Endothelial cell of umbilical vein (primary cell): ENCODE data around the gene PRPF18. TPM values are rescaled to one million over a fixed set of nuclear protein-coding genes. Genes with fewer than 3 reads are reported as not detected.

Source experiments
- BruUV-seq: library from RNA; stranded (reverse); fragments of 400-500 nt; replicated peaks from 2 replicates; lab custom pipeline; 2021; lab: Mats Ljungman, UMichigan
- CTCF ChIA-PET: fragments of 300-600, 350-600 bp; sonication (Branson Sonifier 250); formaldehyde crosslinking; loops from one replicate; lab custom pipeline; 2021; ENCODE audit warnings: antibody characterized with exemption, inconsistent platforms; lab: Charles Lee
- POLR2A ChIA-PET: fragments of 300-600, 350-600 bp; sonication (Branson Sonifier 250); formaldehyde crosslinking; loops from one replicate; lab custom pipeline; 2021; ENCODE audit warnings: antibody characterized with exemption, inconsistent platforms; lab: Charles Lee
- DNase-seq: peaks from one replicate; pipeline ENCODE4 v3.0.0-alpha.2; 2011; ENCODE audit warnings: low read depth, low spot score
- FAIRE-seq: peaks from 2 replicates; lab custom pipeline; 2011; peaks lifted over from hg19 to GRCh38; lab: Jason Lieb, UNC
- H2AFZ ChIP-seq: 2 replicates; pipeline ENCODE4 v1.6.0; 2012; ENCODE audit warnings: low read depth, low read length, control low read depth, inconsistent platforms
- H3K27ac ChIP-seq: 2 replicates; pipeline ENCODE4 v1.5.1; 2011; ENCODE audit warnings: low read depth, mild to moderate bottlenecking, control low read depth, low read length, moderate library complexity; ENCODE audit not compliant: insufficient read depth
- H3K27me3 ChIP-seq, 2 experiments: 2 replicates each; pipeline versions ENCODE4 v1.6.0 to v1.6.1; 2011; ENCODE audit warnings: low read length in 2 of 2, mixed read lengths in 1 of 2; ENCODE audit not compliant: control insufficient read depth in 2 of 2, insufficient read depth in 2 of 2
- H3K36me3 ChIP-seq, 2 experiments: 2 replicates in 1 of 2; 3 replicates in 1 of 2; pipeline ENCODE4 v1.5.1; 2011; ENCODE audit warnings: low read length in 2 of 2, mild to moderate bottlenecking in 1 of 2, moderate library complexity in 1 of 2; ENCODE audit not compliant: control insufficient read depth in 2 of 2, insufficient read depth in 2 of 2; ENCODE audit errors: extremely low read depth in 1 of 2
- H3K4me1 ChIP-seq: 3 replicates; pipeline ENCODE4 v1.5.1; 2011; ENCODE audit warnings: mild to moderate bottlenecking, low read length; ENCODE audit not compliant: control insufficient read depth, insufficient read depth; ENCODE audit errors: extremely low read depth
- H3K4me2 ChIP-seq: 2 replicates; pipeline ENCODE4 v1.6.1; 2011; ENCODE audit warnings: low read length, control low read depth, mixed read lengths; ENCODE audit not compliant: insufficient read depth
- H3K4me3 ChIP-seq, 3 experiments: fragments of 200-600 bp in 1 of 3; sonication (generic), shearing (Covaris generic) in 1 of 3; replicated peaks in 1 of 3; 2 replicates each; pipeline ENCODE4 v1.5.1; 2011 to 2016; ENCODE audit warnings: control low read depth in 3 of 3, low read length in 3 of 3, mild to moderate bottlenecking in 2 of 3, inconsistent platforms in 1 of 3, low read depth in 1 of 3, moderate library complexity in 1 of 3; ENCODE audit not compliant: insufficient read depth in 1 of 3
- H3K79me2 ChIP-seq: 2 replicates; pipeline ENCODE4 v1.6.0; 2012; ENCODE audit warnings: low read length, inconsistent platforms; ENCODE audit not compliant: control insufficient read depth, insufficient read depth
- H3K9ac ChIP-seq: replicated peaks from 2 replicates; pipeline ENCODE3; 2011; ENCODE audit warnings: low read length, control low read depth; ENCODE audit not compliant: insufficient read depth; ENCODE audit errors: extremely low read depth
- H3K9me1 ChIP-seq: replicated peaks from 3 replicates; pipeline ENCODE4 v1.6.0; 2011; ENCODE audit warnings: mild to moderate bottlenecking, low read length; ENCODE audit not compliant: control insufficient read depth, insufficient read depth; ENCODE audit errors: extremely low read depth
- H3K9me3 ChIP-seq: replicated peaks from 2 replicates; pipeline ENCODE4 v1.5.1; 2012; ENCODE audit warnings: low read length, inconsistent platforms; ENCODE audit not compliant: control insufficient read depth, insufficient read depth
- H4K20me1 ChIP-seq: replicated peaks from 2 replicates; pipeline ENCODE3; 2011; ENCODE audit warnings: mild to moderate bottlenecking, low read length; ENCODE audit not compliant: control insufficient read depth, insufficient read depth; ENCODE audit errors: extremely low read depth
- EZH2 ChIP-seq: IDR thresholded peaks from 2 replicates; pipeline ENCODE4 v1.6.1; 2012; ENCODE audit warnings: borderline replicate concordance, low read depth, mild to moderate bottlenecking, moderate library complexity, low read length, inconsistent platforms; ENCODE audit not compliant: severe bottlenecking
- FOS ChIP-seq: IDR thresholded peaks from 2 replicates; pipeline ENCODE4 v1.6.1; 2011; ENCODE audit warnings: mild to moderate bottlenecking, low read length, moderate library complexity, borderline replicate concordance; ENCODE audit not compliant: insufficient read depth
- GATA2 ChIP-seq: IDR thresholded peaks from 2 replicates; pipeline ENCODE4 v1.7.0; 2011; ENCODE audit warnings: low read depth, mild to moderate bottlenecking, moderate library complexity, mixed read lengths, low read length; ENCODE audit not compliant: insufficient read length, insufficient read depth
- JUN ChIP-seq: IDR thresholded peaks from 2 replicates; pipeline ENCODE4 v1.6.1; 2011; ENCODE audit warnings: borderline replicate concordance, low read depth; ENCODE audit not compliant: insufficient read length, insufficient read depth
- MAX ChIP-seq: IDR thresholded peaks from 2 replicates; pipeline ENCODE4 v1.6.1; 2011; ENCODE audit not compliant: insufficient read depth, insufficient read length
- MYC ChIP-seq: IDR thresholded peaks from one replicate; pipeline ENCODE4 v1.6.1; 2011; ENCODE audit warnings: mild to moderate bottlenecking, low read depth, low read length
- POLR2A ChIP-seq: IDR thresholded peaks from 2 replicates; pipeline ENCODE4 v1.6.1; 2012; ENCODE audit warnings: low read depth, mild to moderate bottlenecking, control low read depth, low read length
- POLR2AphosphoS5 ChIP-seq: IDR thresholded peaks from 2 replicates; pipeline ENCODE4 v1.6.1; 2012; ENCODE audit warnings: low read depth, mild to moderate bottlenecking, control low read depth, low read length, moderate library complexity; ENCODE audit not compliant: insufficient read depth
- dilution Hi-C: fragments of 300-500 bp; cut with MboI; formaldehyde crosslinking; loops from one replicate; pipeline ENCODE4 v1.15.0; 2019; ENCODE audit warnings: low sequenced_read_pairs; ENCODE audit not compliant: extremely low pct_ligation_motif_present
- intact Hi-C: fragments of 100-400 bp; cut with micrococcal nuclease; formaldehyde crosslinking; loops from one replicate; pipeline ENCODE4 v1.10.0; 2022
- polyA plus RNA-seq, 4 experiments: library from polyadenylated mRNA; depleted of rRNA in 3 of 4; stranded (reverse) in 3 of 4; unstranded in 1 of 4; fragments of >200 nt; gene quantifications; 2 replicates each; pipeline versions ENCODE4 v1.2.1 to v1.2.3, GENCODE V29; 2011 to 2012; ENCODE audit warnings: missing spikeins in 1 of 4
- total RNA-seq: library from RNA; stranded (reverse); gene quantifications from 2 replicates; pipeline ENCODE4 v1.2.3, GENCODE V29; 2021

The PRPF18 gene
- total and polyA plus RNA-seq, 2 donors (not counting 3 experiments of a cell fraction or from before 2014, with no cell fraction given) = 7.3 to 21.0 TPM

- no peak overlapping the region for H3K9ac ChIP-seq
- H4K20me1 ChIP-seq = peaks cover 2% of the 10 kb centered on the region
- no TSS peak for BruUV-seq
- no peak overlapping the region for H3K4me3 ChIP-seq
- peaks cover 1% of the 10 kb centered on the region for H3K4me1 ChIP-seq
- no peaks in the 10 kb centered on the region for H3K79me2 ChIP-seq
- H2AFZ ChIP-seq = no peak overlapping the region
- no peak overlapping the region for H3K27ac ChIP-seq
- no peak for DNase-seq
- ChIA-PET CTCF (interaction anchor here (1.3 kb wide), 1 partner anchor 282 kb away, joined by 4 read pairs; no protein-coding TSS in a partner anchor), POLR2A (no interaction called here)
- H3K9me3 ChIP-seq = no peaks in the 10 kb centered on the region
- H3K36me3 ChIP-seq = peaks cover 48 to 63% of the 10 kb centered on the region in 2 experiments
- dilution Hi-C loops (no loop called here), intact Hi-C loops (no loop called here)
- H3K9me1 ChIP-seq = no peaks in the 10 kb centered on the region
- H3K4me2 ChIP-seq = no peak overlapping the region
- no peak for TF ChIP-seq EZH2
- no peak for TF ChIP-seq MYC
- TF ChIP-seq FOS = no peak
- peak; percentile 17 for TF ChIP-seq POLR2AphosphoS5
- TF ChIP-seq JUN = no peak
- TF ChIP-seq POLR2A = no peak
- TF ChIP-seq GATA2 = no peak
- no peak for TF ChIP-seq MAX
- no peaks in the 10 kb centered on the region for H3K27me3 ChIP-seq
- FAIRE-seq = no peak
Measured at GRCh38 chr10:13654118-13654830, 67.5 kb downstream of the PRPF18 start.
